HepG2 (cell line): ENCODE data around the gene SMARCB1. TPM values are rescaled to one million over a fixed set of nuclear protein-coding genes. Genes with fewer than 3 reads are reported as not detected.

ENCODE experiments used
- ATAC-seq: fragments of 200-7000 bp; cut with Tn5 transposase; 3 replicates; pipeline ENCODE4 v1.9.1; 2020; ENCODE audit warnings: mild to moderate bottlenecking, moderate library complexity
- BruUV-seq: library from RNA; stranded (reverse); fragments of 400-500 nt; replicated peaks from 2 replicates; lab custom pipeline; 2021; lab: Mats Ljungman, UMichigan
- CTCF ChIA-PET: fragments of 300-600 bp; formaldehyde crosslinking; extraction: SDS; loops from one replicate; lab custom pipeline; 2021; ENCODE audit warnings: low total read pairs, inconsistent platforms, low intra/inter-chr PET ratio; lab: Yijun Ruan, JAX
- POLR2A ChIA-PET: fragments of 350-600 bp; sonication (Branson Sonifier 250); formaldehyde crosslinking; loops from one replicate; lab custom pipeline; 2020; ENCODE audit warnings: antibody characterized with exemption, inconsistent platforms; lab: Yijun Ruan, JAX
- DNase-seq: peaks from one replicate; pipeline ENCODE4 v3.0.0-alpha.2; 2015; ENCODE audit warnings: low spot score
- FAIRE-seq: peaks from 3 replicates; lab custom pipeline; 2011; peaks lifted over from hg19 to GRCh38; lab: Jason Lieb, UNC
- H2AFZ ChIP-seq: one replicate; pipeline ENCODE4 v1.6.1; 2011; ENCODE audit warnings: low read length, inconsistent platforms
- H3K27ac ChIP-seq: fragments of 300-600 bp; 3 replicates; pipeline ENCODE4 v1.8.0; 2011; ENCODE audit warnings: mixed run types, mild to moderate bottlenecking, mixed read lengths, low read length, inconsistent platforms; ENCODE audit not compliant: insufficient read depth; ENCODE audit errors: extremely low read length
- H3K27me3 ChIP-seq, 2 experiments: fragments of 200-600 bp in 1 of 2; 2 replicates in 1 of 2; 3 replicates in 1 of 2; pipeline versions ENCODE4 v1.6.0 to v1.8.0; 2011; ENCODE audit warnings: low read length in 2 of 2, mild to moderate bottlenecking in 2 of 2, moderate library complexity in 2 of 2, inconsistent platforms in 1 of 2; ENCODE audit not compliant: insufficient read depth in 2 of 2, control insufficient read depth in 1 of 2
- H3K36me3 ChIP-seq, 2 experiments: fragments of 200-600 bp in 1 of 2; replicated peaks in 1 of 2; 2 replicates in 1 of 2; 3 replicates in 1 of 2; pipeline versions ENCODE4 v1.5.1 to v1.8.0; 2011; ENCODE audit warnings: low read length in 2 of 2, inconsistent platforms in 1 of 2; ENCODE audit not compliant: insufficient read depth in 2 of 2, control insufficient read depth in 1 of 2
- H3K4me1 ChIP-seq: 2 replicates; pipeline ENCODE4 v1.5.1; 2012; ENCODE audit warnings: low read length, inconsistent platforms; ENCODE audit not compliant: insufficient read depth
- H3K4me2 ChIP-seq: 2 replicates; pipeline ENCODE4 v1.6.0; 2011; ENCODE audit warnings: low read depth, low read length, inconsistent platforms
- H3K4me3 ChIP-seq, 3 experiments: fragments of 200-600 bp in 1 of 3; sonication (generic), shearing (Covaris generic) in 1 of 3; replicated peaks in 1 of 3; 2 replicates each; pipeline ENCODE4 v1.5.1; 2011 to 2016; ENCODE audit warnings: low read length in 3 of 3, inconsistent platforms in 2 of 3, low read depth in 2 of 3, mild to moderate bottlenecking in 2 of 3, control low read depth in 1 of 3, mixed read lengths in 1 of 3; ENCODE audit not compliant: insufficient read depth in 1 of 3
- H3K79me2 ChIP-seq: one replicate; pipeline ENCODE4 v1.6.1; 2011; ENCODE audit warnings: low read length, inconsistent platforms; ENCODE audit not compliant: insufficient read depth
- H3K9ac ChIP-seq: 2 replicates; pipeline ENCODE4 v1.6.0; 2011; ENCODE audit warnings: mild to moderate bottlenecking, low read depth, low read length, inconsistent platforms; ENCODE audit not compliant: insufficient read depth
- H3K9me3 ChIP-seq: 2 replicates; pipeline ENCODE4 v1.5.1; 2012; ENCODE audit warnings: mild to moderate bottlenecking, low read length
- H4K20me1 ChIP-seq: 2 replicates; pipeline ENCODE4 v1.6.0; 2011; ENCODE audit warnings: inconsistent platforms, mild to moderate bottlenecking, low read length, moderate library complexity; ENCODE audit not compliant: insufficient read depth
- FUBP1 ChIP-seq: sonication (generic); formaldehyde crosslinking; IDR thresholded peaks from 2 replicates; pipeline ENCODE4 v1.5.1; 2020; ENCODE audit warnings: missing genetic modification reagents, mild to moderate bottlenecking, borderline replicate concordance
- NFIB ChIP-seq: sonication (generic); formaldehyde crosslinking; IDR thresholded peaks from 2 replicates; pipeline ENCODE4 v1.9.0; 2021; ENCODE audit warnings: missing genetic modification reagents, mild to moderate bottlenecking, borderline replicate concordance
- ZBTB8A ChIP-seq: sonication (generic); formaldehyde crosslinking; IDR thresholded peaks from 2 replicates; pipeline ENCODE4 v1.4.0; 2020; ENCODE audit warnings: mild to moderate bottlenecking, low read depth, missing genetic modification reagents, borderline replicate concordance
- ZFX ChIP-seq: sonication (generic); formaldehyde crosslinking; IDR thresholded peaks from 2 replicates; pipeline ENCODE4 v1.4.0; 2020; ENCODE audit warnings: mild to moderate bottlenecking, low read depth, missing genetic modification reagents, moderate library complexity
- ZKSCAN5 ChIP-seq: sonication (generic); formaldehyde crosslinking; IDR thresholded peaks from 2 replicates; pipeline ENCODE4 v1.5.1; 2020; ENCODE audit warnings: mild to moderate bottlenecking, missing genetic modification reagents
- ZNF451 ChIP-seq: sonication (generic); formaldehyde crosslinking; IDR thresholded peaks from 2 replicates; pipeline ENCODE4 v1.5.0; 2020; ENCODE audit warnings: mild to moderate bottlenecking, missing genetic modification reagents
- ZNF841 ChIP-seq: sonication (generic); formaldehyde crosslinking; IDR thresholded peaks from 2 replicates; pipeline ENCODE4 v1.8.1; 2023; ENCODE audit warnings: missing genetic modification reagents, borderline replicate concordance
- WGBS: methylation state at CpG from one replicate; pipeline ENCODE4 v1.1.6; 2017; ENCODE audit warnings: low lambda C conversion rate; 5-methylcytosine and 5-hydroxymethylcytosine counted together
- in situ Hi-C: cut with HindIII; loops from 2 replicates; pipeline ENCODE4 v1.10.0; 2017; ENCODE audit warnings: low pct_unique_long_range_greater_than_20kb; ENCODE audit not compliant: extremely low pct_ligation_motif_present
- intact Hi-C: fragments of 100-400 bp; cut with micrococcal nuclease; formaldehyde crosslinking; loops from one replicate; pipeline ENCODE4 v1.10.0; 2022; ENCODE audit not compliant: unreplicated experiment
- polyA plus RNA-seq, 8 experiments: library from polyadenylated mRNA; depleted of rRNA in 3 of 8; stranded (reverse) in 7 of 8; unstranded in 1 of 8; fragments of >200 nt; fragmentation: Illumina TruSeq in 4 of 8; extraction: Trizol in 4 of 8; gene quantifications; 2 replicates each; pipeline versions ENCODE4 v1.2.1 to v1.2.3, GENCODE V29; 2011 to 2016; ENCODE audit warnings: low read depth in 4 of 8, missing spikeins in 1 of 8, mixed read lengths in 1 of 8; ENCODE audit not compliant: insufficient read depth in 1 of 8
- total RNA-seq, 5 experiments: library from RNA; depleted of rRNA; stranded (reverse); fragments of >200 nt; fragmentation: Illumina TruSeq; extraction: Trizol; gene quantifications; 2 replicates each; pipeline ENCODE4 v1.2.3, GENCODE V29; 2016; ENCODE audit warnings: low read depth in 1 of 5

SMARCB1 gene
- total and polyA plus RNA-seq, 2 of the 13 experiments (the other 11 are each of a cell fraction or from before 2014, with no cell fraction given): 74.0 to 166 TPM

- no peaks in the 10 kb centered on the region for H3K27me3 ChIP-seq
- 98% methylated on average over 13 of the region's 18 CpGs for WGBS
- no peak overlapping the region for H2AFZ ChIP-seq
- intact Hi-C loops: no loop called here
- DNase-seq (no peak), ATAC-seq (no peak), FAIRE-seq (no peak)
- peaks cover 30 to 68% of the 10 kb centered on the region in 2 experiments; a peak in 4 of 5 replicates for H3K36me3 ChIP-seq
- H3K9me3 ChIP-seq: no peaks in the 10 kb centered on the region
- no peak overlapping the region for H3K9ac ChIP-seq
- ChIA-PET CTCF (no interaction called here), POLR2A (no interaction called here)
- H3K4me2 ChIP-seq: no peak overlapping the region
- H4K20me1 ChIP-seq: no peaks in the 10 kb centered on the region
- TF ChIP-seq ZKSCAN5 (CRISPR knock-in tag): no peak
- H3K4me1 ChIP-seq: peaks cover 11% of the 10 kb centered on the region
- no peak overlapping the region for H3K4me3 ChIP-seq
- in situ Hi-C loops: no loop called here
- no peak overlapping the region for H3K27ac ChIP-seq
- no peaks in the 10 kb centered on the region for H3K79me2 ChIP-seq
- BruUV-seq: no TSS peak
Measured at GRCh38 chr22:23800297-23801237, 13.8 kb downstream of the SMARCB1 start.

GRCh38 chr22:23801238-23801821 lies 14.6 kb downstream of the SMARCB1 start:
- ChIA-PET CTCF (no interaction called here), POLR2A (no interaction called here)
- FAIRE-seq: no peak
- ATAC-seq: no peak
- no peak overlapping the region for H3K9ac ChIP-seq
- intact Hi-C loops: no loop called here
- H3K4me2 ChIP-seq: no peak overlapping the region
- no peaks in the 10 kb centered on the region for H4K20me1 ChIP-seq
- no TSS peak for BruUV-seq
- H2AFZ ChIP-seq: no peak overlapping the region
- H3K4me3 ChIP-seq: no peak overlapping the region
- no peak for TF ChIP-seq NFIB (CRISPR knock-in tag)
- no peak for TF ChIP-seq ZNF841 (CRISPR knock-in tag)
- TF ChIP-seq FUBP1: no peak
- TF ChIP-seq ZFX: no peak
- no peak for TF ChIP-seq ZNF451
- no peak for TF ChIP-seq ZBTB8A (CRISPR knock-in tag)
- 95% methylated on average over 9 of the region's 11 CpGs for WGBS
- no peaks in the 10 kb centered on the region for H3K79me2 ChIP-seq
- H3K36me3 ChIP-seq: peaks cover 34 to 67% of the 10 kb centered on the region in 2 experiments
- in situ Hi-C loops: no loop called here
- H3K4me1 ChIP-seq: peaks cover 11% of the 10 kb centered on the region
- DNase-seq: no peak
- H3K27me3 ChIP-seq: no peaks in the 10 kb centered on the region
- H3K9me3 ChIP-seq: no peaks in the 10 kb centered on the region
- no peak overlapping the region for H3K27ac ChIP-seq
